Posterior vena cava (tissue), 2 donors: ENCODE data around the gene TEAD1. TPM values are rescaled to one million over a fixed set of nuclear protein-coding genes. Genes with fewer than 3 reads are reported as not detected.
"Not testable (repeated sequence)": the region's sequence is repeated elsewhere in the genome, so short reads cannot be mapped to it uniquely, and the experiment has no call there.

Experiments used
- DNase-seq: peaks from one replicate; pipeline ENCODE4 v3.0.0-alpha.2; 2020; ENCODE audit warnings: low spot score
- intact Hi-C, 2 donors: fragments of 100-400 bp; cut with DNase I; formaldehyde crosslinking; loops; one replicate each; pipeline versions ENCODE4 v1.14.1 to v1.14.2; 2022 to 2023
- total RNA-seq, 2 donors: library from RNA; stranded (reverse); fragmentation: NEBNext Ultra II Directional; extraction: Animal tissue kit (Norgen Biotek cat#: 25700); gene quantifications; one replicate each; pipeline ENCODE4 v1.2.1, GENCODE V29; 2021
- donor health status: DM: yes; HTN: yes; CAD: no.
- donor health status: DM: yes; HTN: yes; CAD: no.

The TEAD1 gene
- total RNA-seq, 2 donors from 2014 or later = 56.5 to 59.2 TPM

GRCh38 chr11:12857572-12857971, 183.4 kb downstream of the TEAD1 start:
- intact Hi-C loops = loop anchor here in 1 of 2 donors (10.0 kb wide), 1 partner anchor 207 kb away; no protein-coding TSS in a partner anchor
- no peak for DNase-seq

GRCh38 chr11:12859872-12860657, 185.8 kb downstream of the TEAD1 start:
- intact Hi-C loops = loop anchor here in 1 of 2 donors (10.0 kb wide), 1 partner anchor 205 kb away; no protein-coding TSS in a partner anchor
- no peak for DNase-seq

GRCh38 chr11:12860827-12861226, 186.6 kb downstream of the TEAD1 start:
- DNase-seq = no peak
- intact Hi-C loops = no loop called here

GRCh38 chr11:12862696-12863469, 188.7 kb downstream of the TEAD1 start:
- no peak for DNase-seq
- intact Hi-C loops = no loop called here

GRCh38 chr11:12863605-12864121, 189.4 kb downstream of the TEAD1 start:
- no peak for DNase-seq
- intact Hi-C loops = no loop called here

GRCh38 chr11:12864316-12865156, 190.3 kb downstream of the TEAD1 start:
- DNase-seq = no peak
- intact Hi-C loops = no loop called here

GRCh38 chr11:12865863-12866595, 191.8 kb downstream of the TEAD1 start:
- no peak for DNase-seq
- intact Hi-C loops = no loop called here

- intact Hi-C loops = no loop called here
- no peak for DNase-seq
These were observed 193.3 kb downstream of the TEAD1 start for GRCh38 chr11:12867531-12867930.

- intact Hi-C loops = no loop called here
These were observed 194.3 kb downstream of the TEAD1 start for GRCh38 chr11:12868315-12869073.

GRCh38 chr11:12871241-12871640, 197.0 kb downstream of the TEAD1 start:
- intact Hi-C loops = no loop called here

More at GRCh38 chr11:12868315-12869073, 194.3 kb downstream of the TEAD1 start:
- no peak for DNase-seq

GRCh38 chr11:12871788-12872321, 197.6 kb downstream of the TEAD1 start:
- no peak for DNase-seq
- intact Hi-C loops = no loop called here

More at GRCh38 chr11:12871241-12871640, 197.0 kb downstream of the TEAD1 start:
- DNase-seq = no peak

- intact Hi-C loops = loop anchor here in 1 of 2 donors (1.0 kb wide), 1 partner anchor 22 kb away; no protein-coding TSS in a partner anchor
- DNase-seq = no peak
These were observed 202.1 kb downstream of the TEAD1 start for GRCh38 chr11:12876340-12876739.

- DNase-seq = no peak
- intact Hi-C loops = loop anchor here in 1 of 2 donors (1.0 kb wide), 1 partner anchor 21 kb away; no protein-coding TSS in a partner anchor
These were observed 202.8 kb downstream of the TEAD1 start for GRCh38 chr11:12876988-12877387.

GRCh38 chr11:12877508-12877907, 203.3 kb downstream of the TEAD1 start:
- intact Hi-C loops, DNase-seq: not testable (repeated sequence)

- intact Hi-C loops = loop anchor here in 1 of 2 donors (10.0 kb wide), 1 partner anchor 286 kb away; no protein-coding TSS in a partner anchor
- DNase-seq = no peak
These were observed 206.1 kb downstream of the TEAD1 start for GRCh38 chr11:12880327-12880726.

- no peak for DNase-seq
- intact Hi-C loops = loop anchor here in 1 of 2 donors (10.0 kb wide), 1 partner anchor 288 kb away; no protein-coding TSS in a partner anchor
These were observed 208.4 kb downstream of the TEAD1 start for GRCh38 chr11:12882670-12883069.

- DNase-seq = no peak
These were observed 210.6 kb downstream of the TEAD1 start for GRCh38 chr11:12884751-12885318.

More at GRCh38 chr11:12884751-12885318, 210.6 kb downstream of the TEAD1 start:
- intact Hi-C loops = loop anchor here (5.0 to 10.0 kb wide), 2 partner anchors 208 to 290 kb away; no protein-coding TSS in a partner anchor
